Stomach (tissue), 4 donors: ENCODE results near the gene EEF1B2.

ENCODE experiments used
- CTCF ChIP-seq, 7 experiments: fragments of 450-650 bp in 4 of 7; fragments of 200-600 bp in 3 of 7; sonication (generic) in 3 of 7; IDR thresholded peaks; one replicate each; pipeline ENCODE4 v1.5.1; 2016 to 2019; ENCODE audit warnings: antibody characterized with exemption in 7 of 7, control low read depth in 2 of 7, mild to moderate bottlenecking in 1 of 7
- EP300 ChIP-seq: sonication (generic); formaldehyde crosslinking; IDR thresholded peaks from one replicate; pipeline ENCODE4 v1.6.1; 2017; ENCODE audit warnings: antibody characterized with exemption
- POLR2A ChIP-seq, 4 donors: fragments of 450-650 bp; IDR thresholded peaks; one replicate each; pipeline ENCODE4 v1.6.1; 2016; ENCODE audit warnings: antibody characterized with exemption in 4 of 4, control low read depth in 2 of 4, mild to moderate bottlenecking in 1 of 4, moderate library complexity in 1 of 4
- POLR2AphosphoS5 ChIP-seq, 3 donors: sonication (generic); formaldehyde crosslinking; IDR thresholded peaks; one replicate each; pipeline ENCODE4 v1.6.1; 2016; ENCODE audit warnings: antibody characterized with exemption in 3 of 3

- no peak for TF ChIP-seq CTCF (IDR thresholded peaks at IDR 0.05)
- TF ChIP-seq POLR2AphosphoS5 (IDR thresholded peaks at IDR 0.05), result no peak
- TF ChIP-seq POLR2A (IDR thresholded peaks at IDR 0.05), result no peak
- TF ChIP-seq EP300, result no peak
These were observed 31.0 kb downstream of the EEF1B2 start for GRCh38 chr2:206190689-206191088.
